HL-60 (cell line): ENCODE data around the gene INTS6L.

ENCODE experiments used
- GABPA ChIP-seq: IDR thresholded peaks from 2 replicates; pipeline ENCODE4 v1.6.1; 2012; ENCODE audit warnings: low read depth
- SPI1 ChIP-seq: IDR thresholded peaks from 2 replicates; pipeline ENCODE4 v1.6.1; 2012; ENCODE audit warnings: low read depth, mild to moderate bottlenecking, borderline replicate concordance
- TF ChIP-seq, protein P1 (sequence below): IDR thresholded peaks from one replicate; pipeline ENCODE4 v1.5.1; 2011; ENCODE audit warnings: low read length, control low read depth, inconsistent platforms; ENCODE audit not compliant: insufficient read depth

DNA sequence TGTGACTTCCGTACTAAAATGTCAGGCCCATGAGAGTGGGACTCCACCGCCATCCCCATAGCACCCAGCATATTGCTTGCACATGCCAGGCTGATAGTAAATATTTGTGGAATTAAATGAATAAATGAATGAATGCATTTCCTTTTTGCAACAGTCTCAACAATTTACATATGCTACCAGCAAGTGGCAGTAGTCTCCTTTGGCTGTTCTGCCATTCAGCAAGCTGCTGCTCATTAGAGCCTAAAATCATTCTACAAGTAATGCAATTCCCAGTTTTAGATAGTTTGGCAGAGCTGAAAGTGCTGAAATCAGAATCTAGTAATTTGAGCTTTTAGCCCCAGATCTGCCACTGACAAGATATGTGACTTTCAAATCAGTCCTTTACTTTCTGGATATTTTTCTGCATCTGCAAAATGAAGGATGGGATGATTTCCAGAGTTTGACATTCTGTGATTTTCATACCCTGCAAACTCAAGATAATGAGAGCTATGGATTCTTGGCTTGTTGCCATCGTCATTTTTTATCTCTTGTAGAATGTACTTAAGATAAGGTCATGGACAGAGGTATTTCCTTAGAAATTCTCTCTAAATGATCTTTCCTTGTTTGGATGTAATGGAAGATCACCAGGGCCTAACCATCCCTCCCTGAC lies 35.7 kb upstream of the INTS6L start:
- TF ChIP-seq SPI1 (no peak), GABPA (no peak)
- TF ChIP-seq, protein P1, sequence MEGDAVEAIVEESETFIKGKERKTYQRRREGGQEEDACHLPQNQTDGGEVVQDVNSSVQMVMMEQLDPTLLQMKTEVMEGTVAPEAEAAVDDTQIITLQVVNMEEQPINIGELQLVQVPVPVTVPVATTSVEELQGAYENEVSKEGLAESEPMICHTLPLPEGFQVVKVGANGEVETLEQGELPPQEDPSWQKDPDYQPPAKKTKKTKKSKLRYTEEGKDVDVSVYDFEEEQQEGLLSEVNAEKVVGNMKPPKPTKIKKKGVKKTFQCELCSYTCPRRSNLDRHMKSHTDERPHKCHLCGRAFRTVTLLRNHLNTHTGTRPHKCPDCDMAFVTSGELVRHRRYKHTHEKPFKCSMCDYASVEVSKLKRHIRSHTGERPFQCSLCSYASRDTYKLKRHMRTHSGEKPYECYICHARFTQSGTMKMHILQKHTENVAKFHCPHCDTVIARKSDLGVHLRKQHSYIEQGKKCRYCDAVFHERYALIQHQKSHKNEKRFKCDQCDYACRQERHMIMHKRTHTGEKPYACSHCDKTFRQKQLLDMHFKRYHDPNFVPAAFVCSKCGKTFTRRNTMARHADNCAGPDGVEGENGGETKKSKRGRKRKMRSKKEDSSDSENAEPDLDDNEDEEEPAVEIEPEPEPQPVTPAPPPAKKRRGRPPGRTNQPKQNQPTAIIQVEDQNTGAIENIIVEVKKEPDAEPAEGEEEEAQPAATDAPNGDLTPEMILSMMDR = peak; percentile 30
